Lower leg skin (tissue), 4 donors: ENCODE results near the gene TIAM2. TPM values are rescaled to one million over a fixed set of nuclear protein-coding genes. Genes with fewer than 3 reads are reported as not detected.

ENCODE experiments used
- DNase-seq, 2 donors: peaks; one replicate each; pipeline ENCODE4 v3.0.0-alpha.2; 2019; ENCODE audit warnings: low spot score in 2 of 2
- H3K4me3 ChIP-seq: fragments of 200-600 bp; sonication (generic); 2 replicates; pipeline ENCODE4 v1.5.1; 2017; ENCODE audit warnings: mild to moderate bottlenecking, low read depth; ENCODE audit not compliant: poor library complexity, severe bottlenecking
- CTCF ChIP-seq, 3 donors: fragments of 450-650 bp; IDR thresholded peaks; one replicate each; pipeline ENCODE4 v1.5.1; 2016; ENCODE audit warnings: antibody characterized with exemption in 3 of 3, mild to moderate bottlenecking in 3 of 3, moderate library complexity in 2 of 3
- POLR2A ChIP-seq, 2 donors: fragments of 450-650 bp; IDR thresholded peaks; one replicate each; pipeline ENCODE4 v1.6.1; 2016 to 2017; ENCODE audit warnings: antibody characterized with exemption in 2 of 2, mild to moderate bottlenecking in 1 of 2, moderate library complexity in 1 of 2
- WGBS, 2 donors: methylation state at CpG; one replicate each; pipeline ENCODE4 v1.1.5; 2018; 5-methylcytosine and 5-hydroxymethylcytosine counted together
- intact Hi-C: fragments of 100-400 bp; cut with DNase I; formaldehyde crosslinking; loops from one replicate; pipeline ENCODE4 v1.15.0; 2023; ENCODE audit warnings: low total_unique reads
- total RNA-seq, 4 donors: library from RNA; depleted of rRNA; stranded (reverse); fragments of >200 nt; gene quantifications; one replicate each; pipeline ENCODE4 v1.1.0, GENCODE V29; 2016

Gene TIAM2
- total RNA-seq, 4 donors from 2014 or later, result 5.4 to 11.0 (median 7.4) TPM

- H3K4me3 ChIP-seq, result no peak overlapping the region
- intact Hi-C loops, result no loop called here
- TF ChIP-seq POLR2A (IDR thresholded peaks at IDR 0.05) (no peak), CTCF (IDR thresholded peaks at IDR 0.05) (no peak)
- DNase-seq, result no peak
- WGBS, 2 donors, result 81 to 86% methylated on average over 11 of the region's 11 CpGs
Observed at GRCh38 chr6:155108070-155108820, 113.1 kb downstream of the TIAM2 start.

DNA sequence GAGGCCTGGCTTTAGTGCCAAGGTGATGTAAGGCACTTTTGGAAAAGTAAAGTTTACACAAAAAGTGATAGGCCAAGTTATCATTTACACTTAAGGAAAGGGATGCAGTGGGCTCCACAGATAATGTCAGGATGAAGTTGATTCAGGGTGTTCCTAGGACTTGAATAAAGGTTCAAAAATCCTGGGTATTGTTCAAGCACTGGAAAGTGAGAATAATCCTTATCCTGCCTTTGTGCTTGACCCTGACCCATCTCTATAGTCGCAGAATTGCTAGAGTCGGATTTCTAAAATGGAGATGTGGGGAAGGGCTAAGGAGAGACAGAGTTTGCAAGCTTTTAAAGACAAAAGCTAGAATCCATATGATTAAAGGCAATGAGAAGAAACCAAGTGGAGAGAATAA, 115.6 kb downstream of the TIAM2 start:
- no peak for DNase-seq
- H3K4me3 ChIP-seq, result no peak overlapping the region
- WGBS, 2 donors, result 95 to 98% methylated on average over 2 of the region's 2 CpGs
- TF ChIP-seq CTCF (IDR thresholded peaks at IDR 0.05), result no peak
- TF ChIP-seq POLR2A (IDR thresholded peaks at IDR 0.05), result no peak
- intact Hi-C loops, result no loop called here

DNA sequence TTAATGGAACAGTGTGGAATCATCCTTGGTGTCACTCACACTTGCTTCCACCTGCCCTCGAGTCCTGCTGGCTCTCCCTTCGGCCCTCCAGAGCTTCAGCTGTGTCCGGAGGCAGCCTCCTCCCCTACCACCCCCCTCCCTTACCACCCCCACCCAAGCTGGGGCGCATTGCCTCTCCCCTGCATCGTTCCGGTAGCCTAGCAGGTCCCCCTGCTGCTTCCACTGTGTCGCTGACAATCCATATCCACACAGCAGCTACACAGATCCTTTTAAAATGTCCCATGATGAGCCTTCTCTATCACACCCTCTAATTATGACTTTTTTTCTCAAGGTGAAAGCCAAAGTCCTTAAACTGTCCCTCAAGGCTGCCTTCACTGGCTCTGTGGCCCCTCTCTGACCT, 117.6 kb downstream of the TIAM2 start:
- intact Hi-C loops, result no loop called here
- no peak for DNase-seq
- WGBS, 2 donors, result 79 to 85% methylated on average over 7 of the region's 7 CpGs
- no peak overlapping the region for H3K4me3 ChIP-seq
- TF ChIP-seq POLR2A (IDR thresholded peaks at IDR 0.05) (no peak), CTCF (IDR thresholded peaks at IDR 0.05) (no peak)

DNA sequence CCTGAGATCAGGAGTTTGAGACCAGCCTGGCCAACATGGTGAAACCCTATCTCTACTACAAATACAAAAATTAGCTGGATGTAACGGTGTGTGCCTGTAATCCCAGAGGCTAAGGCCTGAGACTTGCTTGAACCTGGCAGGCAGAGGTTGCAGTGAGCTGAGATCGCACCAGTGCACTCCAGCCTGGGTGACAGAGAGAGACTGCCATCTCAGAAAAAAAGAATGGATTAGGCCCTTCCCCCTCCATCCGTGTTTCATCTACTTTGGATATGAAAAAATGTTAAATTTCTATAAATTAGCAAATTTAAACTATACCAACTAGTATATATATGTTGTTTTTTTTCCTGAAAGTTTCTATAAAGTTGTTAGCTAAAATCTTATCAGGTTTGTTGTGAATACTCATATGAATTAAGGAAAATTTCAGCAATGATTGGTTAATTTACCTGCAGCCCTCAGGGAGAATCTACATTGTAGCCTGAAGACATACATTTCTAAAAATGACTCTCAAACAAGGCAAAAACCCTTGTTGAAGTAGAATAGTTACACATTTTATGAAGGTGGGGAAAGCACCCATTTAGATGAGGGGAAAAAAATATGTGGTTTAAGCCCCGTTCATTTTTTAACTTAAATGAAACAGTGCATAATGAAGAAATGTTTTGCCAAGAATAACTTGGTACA, 120.9 kb downstream of the TIAM2 start:
- no peak overlapping the region for H3K4me3 ChIP-seq
- no peak for DNase-seq
- TF ChIP-seq POLR2A (IDR thresholded peaks at IDR 0.05), result no peak
- no peak for TF ChIP-seq CTCF (IDR thresholded peaks at IDR 0.05)
- WGBS, 2 donors, result 66 to 74% methylated on average over 4 of the region's 4 CpGs
- intact Hi-C loops, result no loop called here

GRCh38 chr6:155116571-155116910, 121.4 kb downstream of the TIAM2 start:
- WGBS, 2 donors, result 83 to 84% methylated on average over 5 of the region's 5 CpGs
- intact Hi-C loops, result no loop called here
- TF ChIP-seq CTCF (IDR thresholded peaks at IDR 0.05) (no peak), POLR2A (IDR thresholded peaks at IDR 0.05) (no peak)
- no peak for DNase-seq
- H3K4me3 ChIP-seq, result no peak overlapping the region
